Effector CD4-positive, alpha-beta T cell (primary cell): ENCODE measurements around the gene LFNG.
"Not testable (repeated sequence)": the region's sequence is repeated elsewhere in the genome, so short reads cannot be mapped to it uniquely, and the experiment has no call there.

Experiments used
- DNase-seq: peaks from one replicate; pipeline ENCODE4 v3.0.0-alpha.2; 2020

LFNG gene

DNA sequence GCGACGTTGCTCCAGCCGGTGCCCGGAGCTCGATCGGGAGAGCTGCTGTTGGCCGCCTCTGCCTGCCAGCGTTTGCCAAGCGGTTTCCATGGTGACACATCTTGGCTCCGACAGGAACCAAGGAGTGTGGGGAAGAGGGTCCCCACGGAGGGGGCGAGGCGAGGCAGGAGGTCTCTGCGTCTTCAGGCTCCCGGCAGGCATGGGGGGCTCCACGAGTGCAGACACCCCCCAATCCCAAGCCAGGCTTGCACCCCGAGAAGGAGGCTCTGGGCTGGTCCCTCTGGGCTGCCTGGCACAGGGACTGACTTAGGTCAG is 12.2 kb downstream of the LFNG start:
- peak; percentile 1 for DNase-seq

DNA sequence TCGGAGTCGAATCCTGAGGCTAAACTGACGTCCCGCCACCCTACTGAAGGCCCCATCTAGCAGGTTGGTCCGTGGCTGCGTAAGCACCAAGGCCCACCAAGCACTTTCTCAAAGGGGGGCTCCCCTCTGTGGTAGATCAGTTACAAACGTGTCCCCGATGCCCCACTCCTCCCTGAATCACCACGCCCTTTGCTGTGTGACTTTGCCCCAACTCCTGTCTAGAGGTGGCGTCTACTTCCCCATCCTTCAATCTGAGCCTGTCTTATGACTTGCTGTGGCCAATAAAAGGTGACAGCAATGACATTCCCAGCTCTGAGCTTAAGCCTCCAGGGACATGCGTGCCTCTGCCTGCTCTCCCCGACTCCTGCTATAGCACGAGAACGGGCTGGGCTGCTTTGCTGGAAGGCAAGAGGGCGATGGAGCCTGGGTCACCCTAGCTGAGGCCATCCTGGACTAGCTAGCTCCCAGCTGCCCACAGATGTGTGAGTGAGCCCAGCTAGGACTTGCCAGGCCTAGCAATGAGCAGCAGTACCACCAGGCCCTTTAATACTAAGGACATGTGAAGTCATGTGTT is 12.7 kb downstream of the LFNG start:
- DNase-seq = not testable (repeated sequence)

DNA sequence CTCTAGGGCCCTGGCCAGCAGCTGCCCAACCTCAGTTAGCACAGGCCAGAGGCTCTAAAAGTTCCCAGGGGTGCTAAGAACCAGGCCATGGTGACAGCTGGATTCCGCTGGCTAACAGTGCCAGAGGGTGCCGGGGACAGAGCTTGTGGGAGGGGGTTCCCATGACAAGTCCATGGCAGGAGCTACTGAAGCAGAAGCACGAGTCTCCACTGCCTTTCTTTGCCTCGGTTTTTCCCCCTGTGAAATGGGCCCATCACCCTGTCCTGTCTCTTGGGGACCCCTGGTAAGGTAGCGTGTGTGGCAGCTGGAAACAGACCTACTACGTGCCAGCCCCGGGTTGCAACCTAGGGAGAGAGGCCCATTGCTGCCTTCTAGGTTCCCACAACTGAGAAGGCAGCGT is 13.2 kb downstream of the LFNG start:
- not testable (repeated sequence) for DNase-seq

DNA sequence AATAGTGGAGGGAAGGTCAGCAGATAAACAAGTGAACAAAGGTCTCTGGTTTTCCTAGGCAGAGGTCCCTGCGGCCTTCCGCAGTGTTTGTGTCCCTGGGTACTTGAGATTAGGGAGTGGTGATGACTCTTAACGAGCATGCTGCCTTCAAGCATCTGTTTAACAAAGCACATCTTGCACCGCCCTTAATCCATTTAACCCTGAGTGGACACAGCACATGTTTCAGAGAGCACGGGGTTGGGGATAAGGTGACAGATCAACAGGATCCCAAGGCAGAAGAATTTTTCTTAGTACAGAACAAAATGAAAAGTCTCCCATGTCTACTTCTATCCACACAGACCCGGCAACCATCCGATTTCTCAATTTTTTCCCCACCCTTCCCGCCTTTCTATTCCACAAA is 14.0 kb downstream of the LFNG start:
- not testable (repeated sequence) for DNase-seq

DNA sequence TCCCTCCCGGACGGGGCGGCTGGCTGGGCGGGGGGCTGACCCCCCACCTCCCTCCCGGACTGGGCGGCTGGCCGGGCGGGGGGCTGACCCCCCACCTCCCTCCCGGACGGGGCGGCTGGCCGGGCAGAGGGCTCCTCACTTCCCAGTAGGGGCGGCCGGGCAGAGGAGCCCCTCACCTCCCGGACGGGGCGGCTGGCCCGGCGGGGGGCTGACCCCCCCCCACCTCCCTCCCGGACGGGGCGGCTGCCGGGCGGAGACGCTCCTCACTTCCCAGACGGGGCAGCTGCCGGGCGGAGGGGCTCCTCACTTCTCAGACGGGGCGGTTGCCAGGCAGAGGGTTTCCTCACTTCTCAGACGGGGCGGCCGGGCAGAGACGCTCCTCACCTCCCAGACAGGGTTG is 14.6 kb downstream of the LFNG start:
- DNase-seq = not testable (repeated sequence)

DNA sequence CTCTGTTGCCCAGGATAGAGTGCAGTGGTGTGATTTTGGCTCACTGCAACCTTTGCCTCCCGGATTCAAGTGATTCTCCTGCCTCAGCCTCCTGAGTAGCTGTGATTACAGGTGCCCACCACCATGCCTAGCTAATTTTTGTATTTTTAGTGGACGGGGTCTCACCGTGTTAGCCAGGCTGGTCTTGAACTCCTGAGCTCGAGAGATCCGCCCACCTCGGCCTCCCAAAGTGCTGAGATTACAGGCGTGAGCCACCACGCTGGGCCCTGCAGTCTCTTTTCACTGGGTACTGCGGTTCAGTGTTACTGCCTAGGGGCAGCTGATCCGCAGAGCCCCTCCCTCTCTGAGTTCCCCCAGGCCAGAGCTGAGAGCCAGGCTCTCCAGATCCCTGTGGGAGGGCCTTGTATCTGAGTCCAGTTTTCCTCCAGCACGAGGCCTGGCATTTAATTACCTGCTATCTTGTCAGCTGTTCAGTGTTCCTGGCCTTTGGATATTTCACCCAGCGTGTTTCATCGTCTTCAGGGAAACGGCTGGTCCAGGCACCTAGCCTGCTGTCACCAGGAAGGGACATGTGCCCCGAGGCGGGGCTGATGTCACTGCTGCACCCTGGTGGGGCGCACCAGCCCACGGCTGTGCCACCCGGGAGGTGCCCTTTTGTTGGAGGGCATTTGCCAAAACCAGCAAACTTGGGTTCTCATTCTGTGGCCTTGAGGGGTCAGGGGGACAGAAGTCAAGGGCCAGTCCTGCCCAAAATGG is 16.5 kb downstream of the LFNG start:
- not testable (repeated sequence) for DNase-seq

DNA sequence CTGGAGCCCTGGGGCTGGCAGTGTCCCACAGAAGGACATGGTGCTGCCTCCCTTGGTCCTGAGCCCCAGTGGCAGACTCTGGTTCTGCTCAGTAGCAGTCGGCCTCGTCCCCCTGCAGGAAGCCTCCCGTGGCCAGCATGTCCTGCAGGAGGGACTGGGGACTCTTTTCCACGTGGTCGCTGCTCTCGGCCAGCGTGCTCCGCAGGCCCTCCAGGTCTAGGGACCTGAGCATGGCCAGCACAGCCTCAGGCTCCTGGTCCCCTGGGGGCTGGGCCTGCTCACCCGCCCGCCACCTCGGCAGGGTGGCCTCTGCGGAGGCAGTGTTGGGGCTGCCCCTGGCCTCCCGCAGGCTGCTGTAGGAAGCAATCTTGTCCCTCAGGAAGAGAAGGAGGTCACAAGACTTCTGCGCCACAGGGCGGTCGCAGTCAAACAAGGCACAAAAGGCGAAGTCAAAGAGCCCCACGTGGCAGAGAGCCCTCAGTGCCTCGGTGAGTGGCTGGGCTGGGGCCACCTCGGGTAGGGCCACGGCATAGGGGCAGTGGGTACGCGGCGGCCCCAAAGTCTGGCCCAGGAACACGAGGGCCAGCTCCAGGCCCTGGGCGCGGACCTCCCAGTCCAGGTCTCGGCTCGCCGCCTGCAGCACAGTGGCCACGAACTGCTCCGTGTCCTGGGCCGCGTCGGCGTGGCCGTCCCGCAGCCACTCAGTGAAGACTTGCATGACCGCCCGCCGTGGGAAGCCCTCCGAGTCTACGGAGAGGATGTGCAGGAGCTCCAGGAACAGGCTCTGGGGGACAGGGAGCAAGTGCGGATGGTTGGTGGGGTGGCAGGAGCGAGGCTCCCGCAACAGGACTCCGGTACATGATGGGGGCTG is 18.6 kb downstream of the LFNG start:
- DNase-seq = no peak

DNA sequence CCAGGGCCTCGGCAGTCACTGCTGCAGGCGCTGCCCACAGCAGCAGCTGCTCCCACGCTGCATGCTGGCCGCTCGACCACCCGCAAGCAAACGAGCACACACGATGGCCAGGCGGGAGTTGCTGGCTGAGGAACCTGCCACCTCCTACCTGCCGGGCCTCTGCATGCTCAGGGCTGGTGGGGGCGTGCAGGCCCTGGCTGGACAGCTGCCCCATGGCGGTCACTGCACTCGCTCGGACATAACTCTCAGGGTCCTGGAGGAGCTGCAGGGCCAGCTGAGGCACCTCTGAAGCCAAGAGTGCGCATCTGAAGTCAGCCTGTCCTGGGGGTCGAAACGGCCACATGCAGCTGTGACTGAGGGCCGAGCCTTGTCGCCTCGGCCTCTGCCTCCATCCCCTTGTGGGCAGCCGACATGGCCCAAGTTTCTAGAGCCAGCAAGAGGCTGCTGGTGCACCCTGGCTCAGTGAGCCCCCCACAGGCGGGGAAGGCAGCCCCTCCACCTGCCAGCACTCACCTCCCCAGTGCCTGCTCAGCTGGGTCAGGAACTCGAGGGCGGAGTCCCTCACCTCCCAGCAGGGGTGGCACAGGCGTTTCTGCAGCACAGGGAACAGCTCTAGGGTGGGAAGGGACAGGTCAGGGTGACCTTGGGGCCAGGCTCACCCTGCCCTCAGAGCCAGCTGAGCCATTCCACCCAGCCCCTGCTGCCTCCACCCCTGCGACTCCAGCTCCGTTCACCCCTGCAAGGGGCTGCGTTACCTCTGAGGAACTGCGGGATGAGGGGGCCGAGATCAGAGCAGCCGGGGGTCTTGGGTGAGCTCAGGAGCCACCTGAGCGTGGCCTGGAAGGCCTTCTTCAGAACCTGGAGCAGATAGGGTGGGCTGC is 19.7 kb downstream of the LFNG start:
- DNase-seq = no peak

DNA sequence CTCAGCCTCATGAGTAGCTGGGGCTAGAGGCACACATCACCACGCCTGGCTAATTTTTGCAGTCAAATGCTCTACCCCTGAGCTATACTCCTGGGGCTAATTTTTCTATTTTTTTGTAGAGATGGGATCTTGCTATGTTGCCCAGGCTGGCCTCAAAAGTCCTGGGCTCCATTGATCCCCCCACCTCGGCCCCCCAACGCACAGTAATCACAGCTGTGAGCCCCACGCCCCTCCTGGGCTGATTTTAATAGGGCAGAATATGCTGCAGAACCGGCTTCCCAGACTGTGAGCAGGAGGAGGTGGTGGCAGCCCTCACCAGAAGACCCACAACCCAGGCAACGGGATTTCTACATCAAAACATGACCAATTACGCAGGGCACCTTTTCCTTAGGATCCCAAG is 20.6 kb downstream of the LFNG start:
- DNase-seq = no peak

DNA sequence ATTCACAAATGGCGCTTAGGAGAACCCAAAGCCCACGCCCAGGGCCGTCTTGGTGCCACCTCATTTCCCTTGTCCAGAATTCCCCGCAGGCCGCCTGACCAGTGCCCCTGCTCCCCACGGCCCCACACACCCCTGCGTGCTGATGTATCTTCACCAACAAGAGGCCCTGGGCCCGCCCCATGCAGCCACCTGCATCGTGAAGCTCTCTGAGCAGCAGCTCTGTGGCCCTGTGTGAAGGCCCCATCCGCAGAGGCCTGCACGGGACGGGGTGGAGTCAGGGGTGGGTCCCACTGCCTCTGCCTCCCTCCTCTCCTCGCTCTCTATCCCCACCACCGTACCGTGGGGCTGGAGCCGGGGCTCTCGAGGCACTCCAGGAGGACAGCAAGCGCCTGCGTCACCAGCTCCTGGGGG is 21.1 kb downstream of the LFNG start:
- DNase-seq = no peak

DNA sequence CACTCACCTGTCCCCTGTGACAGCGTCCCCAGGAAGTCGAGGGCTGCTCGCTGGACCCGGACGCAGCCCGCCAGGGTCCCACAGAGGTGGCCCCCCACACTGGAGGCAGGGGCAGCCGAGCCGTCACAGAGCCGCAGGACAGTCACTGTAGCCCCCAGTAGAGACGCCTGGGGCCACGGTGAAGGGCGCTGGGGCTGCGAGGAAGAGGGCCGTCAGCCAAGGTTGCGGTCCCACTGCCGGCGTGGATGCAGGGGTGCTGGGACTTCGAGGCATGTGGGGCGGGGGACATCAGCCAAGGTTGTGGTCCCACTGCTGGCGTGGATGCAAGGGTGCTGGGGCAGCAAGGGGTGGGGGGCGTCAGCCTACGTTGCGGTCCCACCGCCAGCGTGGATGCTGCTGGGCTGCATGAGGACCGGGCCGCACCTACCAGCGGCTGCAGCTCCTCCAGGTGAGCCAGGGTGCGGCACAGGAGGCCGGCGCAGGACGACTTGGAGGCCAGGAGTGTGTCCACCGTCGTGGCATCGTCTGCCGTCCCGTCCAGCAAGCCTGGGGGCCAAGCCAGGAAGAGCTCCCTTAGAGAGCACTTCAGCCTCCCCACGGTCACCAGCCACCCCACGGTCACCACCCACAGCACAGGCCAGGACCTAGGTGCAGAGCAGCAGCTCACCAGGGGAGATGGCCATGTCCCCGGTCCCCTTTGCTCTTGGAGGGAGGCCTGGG is 21.9 kb downstream of the LFNG start:
- DNase-seq = no peak

DNA sequence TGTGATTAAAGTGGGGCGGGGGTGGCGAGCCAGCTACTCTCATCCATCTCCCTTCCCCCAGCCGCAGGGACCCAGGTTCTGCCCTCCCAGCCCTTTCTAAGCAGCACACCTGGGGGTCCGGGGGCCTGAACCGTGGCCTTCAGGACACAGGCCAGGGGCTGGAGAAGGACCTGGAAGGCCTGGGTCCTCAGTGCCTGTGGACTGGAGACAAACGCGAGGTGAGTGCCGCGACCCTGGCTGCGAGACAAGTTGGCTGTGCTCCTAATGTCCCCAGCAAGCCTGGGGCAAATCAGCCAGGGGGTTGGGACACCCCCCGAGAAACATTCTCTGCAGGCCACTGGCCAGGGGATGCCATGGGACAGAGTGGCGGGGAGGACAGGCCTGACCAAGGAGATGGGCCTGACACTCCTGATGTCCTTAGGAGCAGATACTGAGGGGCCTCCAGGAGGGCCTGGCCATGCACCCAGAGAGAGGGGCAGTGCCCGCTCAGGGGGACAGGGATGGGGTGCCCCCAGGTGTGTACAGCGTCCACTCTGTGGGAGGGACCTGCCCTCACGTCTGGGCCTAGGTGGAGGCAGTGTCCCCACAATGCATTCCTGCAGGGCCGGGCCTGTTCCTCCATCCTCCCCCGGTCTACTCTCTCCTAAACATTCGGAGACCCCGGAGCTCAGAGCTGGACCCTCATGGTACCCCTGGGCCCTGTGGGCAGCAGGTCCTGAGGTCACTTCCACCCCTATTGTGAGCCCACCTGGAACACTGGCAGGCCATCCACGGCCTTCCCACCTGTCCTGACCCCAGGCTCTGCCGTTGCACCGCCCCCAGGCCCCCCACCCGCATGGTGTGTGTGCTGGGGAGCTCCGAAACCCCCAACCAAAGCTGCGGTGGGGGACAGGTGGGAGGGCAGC is 22.7 kb downstream of the LFNG start:
- DNase-seq = no peak

DNA sequence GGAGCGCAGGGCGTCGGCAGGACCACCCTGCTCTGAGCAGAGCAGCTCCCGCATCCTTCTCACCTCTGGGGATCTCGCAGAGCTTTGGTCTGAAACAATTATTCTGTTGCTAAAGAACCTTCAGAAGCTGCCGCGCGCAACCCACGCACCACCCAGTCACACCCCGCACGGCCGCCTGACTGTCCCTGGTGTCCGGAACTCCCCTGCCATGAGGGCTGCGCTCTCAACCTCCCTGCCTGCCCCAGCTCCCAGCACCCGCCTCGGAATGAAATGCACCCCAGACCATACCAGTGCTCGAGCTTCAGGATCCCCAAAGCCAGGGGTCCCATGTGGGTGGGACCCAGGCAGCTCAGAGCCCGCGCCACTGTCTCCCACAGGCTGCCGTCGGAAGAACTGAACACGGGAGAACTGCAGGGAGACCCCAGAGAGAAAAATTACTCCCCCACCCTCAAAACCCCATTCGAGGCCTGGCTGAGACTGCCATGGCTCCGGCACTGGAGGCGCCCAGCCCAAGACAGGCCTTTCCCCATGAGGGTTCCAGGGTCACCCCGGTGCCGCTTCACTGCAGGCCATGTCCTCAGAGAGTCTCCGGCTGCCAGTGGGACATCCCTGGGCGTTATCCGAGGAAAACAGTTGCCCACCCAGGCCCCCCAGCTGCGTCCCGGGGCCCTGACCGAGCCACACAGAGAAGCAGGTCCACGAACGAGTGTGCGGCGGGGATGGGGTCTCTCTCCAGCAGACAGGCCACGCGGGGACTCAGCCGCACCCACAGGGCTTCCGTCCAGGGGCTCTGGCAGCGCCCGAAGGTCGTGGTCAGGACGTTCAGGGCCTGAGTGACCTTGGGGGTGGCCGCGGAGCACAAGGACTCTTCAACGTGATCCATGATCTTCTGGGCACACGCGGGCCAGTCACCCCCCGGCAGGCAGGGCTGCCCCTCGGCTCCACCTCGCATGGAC is 23.6 kb downstream of the LFNG start:
- no peak for DNase-seq

DNA sequence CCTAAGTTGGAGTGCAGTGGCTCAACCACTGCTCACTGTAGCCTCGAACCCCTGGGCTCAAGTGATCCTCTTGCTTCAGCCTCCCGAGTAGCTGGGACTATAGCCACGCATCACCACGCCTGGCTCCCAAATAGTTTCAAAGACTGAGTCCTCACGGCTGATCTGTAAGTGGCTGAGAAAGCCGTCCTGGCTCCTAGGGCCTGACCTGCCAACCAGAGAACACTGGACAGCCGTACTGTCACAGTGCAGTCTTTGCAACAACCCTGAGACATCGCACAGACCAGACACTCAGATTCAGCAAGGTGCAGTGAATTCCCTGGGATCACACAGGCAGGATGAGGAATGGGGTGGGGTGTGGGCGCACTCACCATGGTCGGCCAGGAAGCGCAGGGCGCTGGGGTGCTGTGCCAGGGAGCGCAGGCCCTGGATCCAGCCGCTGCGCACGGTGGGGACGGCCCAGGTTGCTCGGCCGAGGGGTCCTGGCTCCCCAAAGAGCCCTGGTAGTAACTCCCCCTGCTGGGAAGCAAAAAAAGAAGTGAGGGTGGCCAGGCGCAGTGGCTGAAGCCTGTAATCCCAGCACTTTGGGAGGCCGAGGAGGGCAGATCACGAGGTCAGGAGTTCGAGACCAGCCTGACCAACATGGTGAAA is 25.1 kb downstream of the LFNG start:
- no peak for DNase-seq

DNA sequence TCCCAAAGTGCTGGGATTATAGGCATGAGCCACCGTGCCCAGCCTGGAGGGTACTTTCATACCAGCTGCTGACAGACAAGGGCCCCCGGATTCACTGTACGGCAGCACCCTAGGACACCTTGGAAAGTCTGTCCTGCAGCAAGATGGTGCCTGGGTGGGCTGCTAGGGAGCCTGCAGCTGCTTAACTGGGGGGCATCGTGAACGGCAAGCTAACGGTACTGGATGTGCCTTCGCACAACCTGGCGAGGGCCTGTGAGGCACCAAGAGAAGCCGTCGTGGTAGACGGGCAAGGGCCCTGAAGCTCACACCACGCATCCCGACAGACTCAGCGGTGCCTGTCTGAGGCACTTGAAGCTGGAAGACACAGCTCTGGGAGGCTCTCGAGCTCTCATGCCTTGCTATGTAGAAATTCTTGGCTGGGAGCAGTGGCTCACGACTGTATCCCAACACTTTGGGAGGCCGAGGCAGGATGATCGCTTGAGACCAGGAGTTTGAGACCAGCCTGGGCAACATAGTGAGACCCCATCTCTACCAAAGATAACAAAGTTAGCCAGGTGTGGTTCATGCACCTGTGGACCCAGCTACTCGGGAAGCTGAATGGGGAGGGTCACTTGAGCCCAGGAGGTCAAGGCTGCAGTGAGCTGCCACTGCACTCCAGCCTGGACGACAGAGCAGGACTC is 26.3 kb downstream of the LFNG start:
- DNase-seq = no peak

DNA sequence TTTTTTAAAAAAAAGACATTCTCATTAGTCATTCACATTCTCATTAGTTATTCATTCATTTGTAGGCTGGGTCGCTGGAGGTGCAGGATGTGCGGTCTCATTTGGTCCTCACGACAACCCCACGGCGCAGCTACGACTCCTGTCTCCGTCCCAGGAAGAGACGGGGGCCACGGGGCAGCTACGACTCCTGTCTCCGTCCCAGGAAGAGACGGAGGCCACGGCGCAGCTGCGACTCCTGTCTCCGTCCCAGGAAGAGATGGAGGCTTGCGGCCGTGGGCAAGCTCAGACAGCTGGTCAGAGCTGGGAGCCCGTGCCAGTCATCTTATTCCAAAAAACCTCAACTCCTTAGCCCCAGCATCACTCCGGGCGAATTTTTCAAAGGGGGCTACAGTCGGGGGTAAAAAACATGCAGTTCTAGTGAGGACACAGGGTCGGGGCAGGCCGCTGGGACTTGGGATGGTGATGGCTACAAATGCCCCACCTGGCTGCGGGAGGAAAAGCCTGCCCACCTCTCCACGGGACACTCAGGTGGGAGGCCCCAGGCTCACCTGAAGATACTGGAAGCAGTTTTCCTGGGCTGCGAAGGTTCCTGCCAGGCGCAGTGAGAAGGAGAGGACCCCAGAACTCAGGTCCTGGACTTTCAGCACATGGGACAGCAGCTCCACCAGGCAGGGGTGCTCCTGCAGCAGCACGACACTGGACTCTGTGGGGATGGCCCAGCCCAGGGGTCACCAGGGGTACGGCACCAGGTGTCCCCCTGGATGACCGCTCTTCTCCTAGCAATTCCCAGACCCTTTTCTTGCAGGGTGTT is 27.4 kb downstream of the LFNG start:
- no peak for DNase-seq

DNA sequence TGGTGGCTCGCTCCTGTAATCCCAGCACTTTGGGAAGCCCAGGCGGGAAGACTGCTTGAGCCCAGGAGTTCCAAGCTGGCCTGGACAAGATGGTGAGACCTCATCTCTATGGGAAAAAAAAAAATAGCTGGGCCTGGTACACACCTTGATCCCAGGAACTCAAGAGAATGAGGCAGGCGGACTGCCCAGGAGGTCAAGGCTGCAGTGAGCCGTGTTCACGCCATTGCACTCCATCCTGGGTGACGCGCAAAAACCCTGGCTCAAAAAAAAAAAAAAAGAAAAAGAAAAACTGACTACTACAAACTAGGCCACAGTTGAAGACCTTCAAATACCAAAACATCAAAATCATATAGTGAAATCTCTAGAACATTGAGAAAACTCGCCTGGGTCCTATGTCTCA is 31.8 kb downstream of the LFNG start:
- DNase-seq = no peak

DNA sequence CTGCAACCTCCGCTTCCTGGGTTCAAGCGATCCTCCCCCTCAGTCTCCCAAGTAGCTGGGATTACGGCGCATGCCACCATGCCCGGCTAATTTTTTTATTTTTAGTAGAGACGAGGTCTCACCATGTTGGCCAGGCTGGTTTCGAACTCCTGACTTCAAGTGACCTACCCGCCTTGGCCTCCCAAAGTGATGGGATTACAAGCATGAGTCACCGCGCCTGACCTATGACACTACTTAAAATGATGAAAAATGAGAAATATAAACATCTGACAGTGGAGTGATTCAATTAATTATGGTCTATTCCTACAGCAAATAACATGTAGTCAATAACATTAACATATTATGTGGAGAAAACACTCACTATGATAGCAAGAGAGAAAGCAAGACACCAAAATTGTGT is 33.5 kb downstream of the LFNG start:
- DNase-seq = no peak
